ENCODE measurements around the gene M1AP.

DNA sequence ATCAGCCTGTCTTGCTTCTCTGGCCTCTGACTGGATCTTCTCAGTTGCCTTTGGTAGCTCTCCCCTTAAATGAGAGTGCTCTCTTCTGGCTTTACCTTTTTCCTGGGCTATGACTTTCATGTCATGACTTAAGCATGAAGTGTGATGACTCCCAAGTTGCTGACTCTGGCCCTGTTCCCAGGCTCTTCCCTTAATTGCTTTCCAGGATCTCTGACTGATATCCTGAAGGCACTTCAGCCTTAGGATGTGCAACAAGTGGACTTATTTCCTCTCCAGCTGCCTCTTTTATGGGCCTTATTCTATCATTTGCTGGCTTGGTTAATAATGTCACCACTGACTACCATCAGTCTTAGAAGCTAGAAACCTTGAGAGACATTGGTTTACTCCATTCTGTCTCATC lies 23.3 kb upstream of the M1AP start:
- TF ChIP-seq, protein P1, sequence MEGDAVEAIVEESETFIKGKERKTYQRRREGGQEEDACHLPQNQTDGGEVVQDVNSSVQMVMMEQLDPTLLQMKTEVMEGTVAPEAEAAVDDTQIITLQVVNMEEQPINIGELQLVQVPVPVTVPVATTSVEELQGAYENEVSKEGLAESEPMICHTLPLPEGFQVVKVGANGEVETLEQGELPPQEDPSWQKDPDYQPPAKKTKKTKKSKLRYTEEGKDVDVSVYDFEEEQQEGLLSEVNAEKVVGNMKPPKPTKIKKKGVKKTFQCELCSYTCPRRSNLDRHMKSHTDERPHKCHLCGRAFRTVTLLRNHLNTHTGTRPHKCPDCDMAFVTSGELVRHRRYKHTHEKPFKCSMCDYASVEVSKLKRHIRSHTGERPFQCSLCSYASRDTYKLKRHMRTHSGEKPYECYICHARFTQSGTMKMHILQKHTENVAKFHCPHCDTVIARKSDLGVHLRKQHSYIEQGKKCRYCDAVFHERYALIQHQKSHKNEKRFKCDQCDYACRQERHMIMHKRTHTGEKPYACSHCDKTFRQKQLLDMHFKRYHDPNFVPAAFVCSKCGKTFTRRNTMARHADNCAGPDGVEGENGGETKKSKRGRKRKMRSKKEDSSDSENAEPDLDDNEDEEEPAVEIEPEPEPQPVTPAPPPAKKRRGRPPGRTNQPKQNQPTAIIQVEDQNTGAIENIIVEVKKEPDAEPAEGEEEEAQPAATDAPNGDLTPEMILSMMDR (IDR thresholded peaks at IDR 0.05): no peak
- TF ChIP-seq POLR2A (IDR thresholded peaks at IDR 0.05): no peak

Data from Peyer's patch (tissue), 4 donors.